ENCODE data around the gene DNM1L.

Gene DNM1L

GRCh38 chr12:32773691-32774090 is 94.6 kb downstream of the DNM1L start:
- TF ChIP-seq TCF12 (IDR thresholded peaks at IDR 0.05; ENCODE audit: low read depth) (no peak), USF1 (IDR thresholded peaks at IDR 0.05) (no peak), ZBTB7A (IDR thresholded peaks at IDR 0.05; ENCODE audit: low read depth) (no peak), EP300 (IDR thresholded peaks at IDR 0.05; ENCODE audit: borderline replicate concordance) (no peak), CREB1 (IDR thresholded peaks at IDR 0.05; ENCODE audit: low read depth) (no peak), EGR1 (IDR thresholded peaks at IDR 0.05) (no peak), YY1 (IDR thresholded peaks at IDR 0.05; ENCODE audit: low read depth) (no peak), FOXM1 (IDR thresholded peaks at IDR 0.05; ENCODE audit: borderline replicate concordance, low read depth) (no peak), NFIC (IDR thresholded peaks at IDR 0.05) (no peak), RAD21 (IDR thresholded peaks at IDR 0.05; ENCODE audit: low read depth) (no peak), TEAD4 (IDR thresholded peaks at IDR 0.05) (no peak), MAX (IDR thresholded peaks at IDR 0.05) (no peak), REST (IDR thresholded peaks at IDR 0.05; ENCODE audit: low read depth) (no peak), CEBPB (IDR thresholded peaks at IDR 0.05) (no peak), TAF1 (IDR thresholded peaks at IDR 0.05; ENCODE audit: low read depth) (no peak)

- TF ChIP-seq TAF1 (IDR thresholded peaks at IDR 0.05; ENCODE audit: low read depth): no peak
- no peak for TF ChIP-seq EGR1 (IDR thresholded peaks at IDR 0.05)
- TF ChIP-seq NFIC (IDR thresholded peaks at IDR 0.05): no peak
These were observed 97.2 kb downstream of the DNM1L start for GRCh38 chr12:32776258-32776657.

- TF ChIP-seq YY1 (IDR thresholded peaks at IDR 0.05; ENCODE audit: low read depth) (no peak), MAX (IDR thresholded peaks at IDR 0.05) (no peak), NFIC (IDR thresholded peaks at IDR 0.05) (no peak), TEAD4 (IDR thresholded peaks at IDR 0.05) (no peak), EP300 (IDR thresholded peaks at IDR 0.05; ENCODE audit: borderline replicate concordance) (no peak), REST (IDR thresholded peaks at IDR 0.05; ENCODE audit: low read depth) (no peak), FOXM1 (IDR thresholded peaks at IDR 0.05; ENCODE audit: borderline replicate concordance, low read depth) (no peak), EGR1 (IDR thresholded peaks at IDR 0.05) (no peak), USF1 (IDR thresholded peaks at IDR 0.05) (no peak), CREB1 (IDR thresholded peaks at IDR 0.05; ENCODE audit: low read depth) (no peak), TAF1 (IDR thresholded peaks at IDR 0.05; ENCODE audit: low read depth) (no peak), TCF12 (IDR thresholded peaks at IDR 0.05; ENCODE audit: low read depth) (no peak), RAD21 (IDR thresholded peaks at IDR 0.05; ENCODE audit: low read depth) (no peak)
These were observed 98.1 kb downstream of the DNM1L start for GRCh38 chr12:32777159-32777558.

GRCh38 chr12:32777691-32778175 is 98.6 kb downstream of the DNM1L start:
- TF ChIP-seq TEAD4 (IDR thresholded peaks at IDR 0.05) (no peak), CEBPB (IDR thresholded peaks at IDR 0.05) (no peak), MAX (IDR thresholded peaks at IDR 0.05) (no peak), RAD21 (IDR thresholded peaks at IDR 0.05; ENCODE audit: low read depth) (no peak), FOXM1 (IDR thresholded peaks at IDR 0.05; ENCODE audit: borderline replicate concordance, low read depth) (no peak), TAF1 (IDR thresholded peaks at IDR 0.05; ENCODE audit: low read depth) (no peak), REST (IDR thresholded peaks at IDR 0.05; ENCODE audit: low read depth) (no peak)

GRCh38 chr12:32780071-32780470 is 101.0 kb downstream of the DNM1L start:
- TF ChIP-seq CEBPB (IDR thresholded peaks at IDR 0.05) (no peak), MAX (IDR thresholded peaks at IDR 0.05) (no peak), REST (IDR thresholded peaks at IDR 0.05; ENCODE audit: low read depth) (no peak), ZBTB7A (IDR thresholded peaks at IDR 0.05; ENCODE audit: low read depth) (no peak), CREB1 (IDR thresholded peaks at IDR 0.05; ENCODE audit: low read depth) (no peak), NFIC (IDR thresholded peaks at IDR 0.05) (no peak), EP300 (IDR thresholded peaks at IDR 0.05; ENCODE audit: borderline replicate concordance) (no peak), TEAD4 (IDR thresholded peaks at IDR 0.05) (no peak), YY1 (IDR thresholded peaks at IDR 0.05; ENCODE audit: low read depth) (no peak), TAF1 (IDR thresholded peaks at IDR 0.05; ENCODE audit: low read depth) (no peak), FOXM1 (IDR thresholded peaks at IDR 0.05; ENCODE audit: borderline replicate concordance, low read depth) (no peak), EGR1 (IDR thresholded peaks at IDR 0.05) (no peak), TCF12 (IDR thresholded peaks at IDR 0.05; ENCODE audit: low read depth) (no peak), USF1 (IDR thresholded peaks at IDR 0.05) (no peak), RAD21 (IDR thresholded peaks at IDR 0.05; ENCODE audit: low read depth) (no peak)

Measured in Ishikawa (cell line).